ENCODE measurements around the gene MSANTD2. TPM values are rescaled to one million over a fixed set of nuclear protein-coding genes. Genes with fewer than 3 reads are reported as not detected.

Gene MSANTD2
- total and polyA plus RNA-seq, 2 of the 4 experiments (the other 2 are of a cell fraction): 5.0 to 6.0 TPM

- Histone ChIP-seq H2AFZ (replicated peaks; ENCODE audit: low read length, poor library complexity) (no peak overlapping the region), H3K4me1 (ENCODE audit: control insufficient read depth, insufficient read depth, low read length) (no peaks in the 10 kb centered on the region; the same call in 1 of the 2 replicates), H2BK120ac (ENCODE audit: low read depth, low read length) (no peak overlapping the region), H3K4me3 (ENCODE audit: insufficient read depth, low read depth, low read length) (no peak overlapping the region), H2BK5ac (ENCODE audit: low read depth, low read length, poor library complexity, severe bottlenecking) (no peak overlapping the region), H4K5ac (ENCODE audit: low read depth, low read length) (no peak overlapping the region), H2AK9ac (replicated peaks; ENCODE audit: low read depth, low read length, poor library complexity) (no peak overlapping the region), H3K27ac (ENCODE audit: insufficient read depth, low read length) (no peak overlapping the region), H3K9me3 (ENCODE audit: control insufficient read depth, insufficient read depth, low read length) (no peaks in the 10 kb centered on the region), H3K27me3 (ENCODE audit: control insufficient read depth, insufficient read depth, low read length) (peaks cover 78% of the 10 kb centered on the region), H3K36me3 (ENCODE audit: control insufficient read depth, insufficient read depth, low read length) (no peaks in the 10 kb centered on the region), H2BK20ac (ENCODE audit: low read depth, low read length) (no peak overlapping the region), H3K79me1 (ENCODE audit: low read depth in 1 of 2, low read length in 2 of 2) (no peaks in the 10 kb centered on the region), H2BK15ac (ENCODE audit: low read depth, low read length) (no peak overlapping the region), H3K23ac (ENCODE audit: low read depth, low read length) (no peak overlapping the region), H3K14ac (replicated peaks; ENCODE audit: low read depth, low read length) (no peak overlapping the region), H3K9ac (ENCODE audit: low read depth, low read length) (no peak overlapping the region), H4K20me1 (ENCODE audit: insufficient read depth, low read length) (no peaks in the 10 kb centered on the region), H3K9me1 (ENCODE audit: insufficient read depth, low read length) (no peaks in the 10 kb centered on the region; the same call in 1 of the 2 replicates), H3K4me2 (ENCODE audit: low read depth, low read length) (no peak overlapping the region), H3K4ac (ENCODE audit: low read depth, low read length) (no peak overlapping the region), H3K18ac (ENCODE audit: low read depth, low read length) (no peak overlapping the region), H4K91ac (ENCODE audit: insufficient read depth, low read depth, low read length) (no peak overlapping the region), H2AK5ac (ENCODE audit: low read depth, low read length) (no peak overlapping the region), H3K56ac (ENCODE audit: extremely low read depth, insufficient read depth, low read length) (no peak overlapping the region), H4K8ac (ENCODE audit: low read depth in 2 of 2, low read length in 2 of 2) (no peak overlapping the region)
- ChIA-PET CTCF (no interaction called here), POLR2A (ENCODE audit: unreplicated experiment) (no interaction called here)
- ATAC-seq (ENCODE audit: low read depth) (no peak), DNase-seq (no peak)
- intact Hi-C loops (cut with micrococcal nuclease): no loop called here
- in situ Hi-C loops (cut with MboI; ENCODE audit: low sequenced_read_pairs): no loop called here
- WGBS, 2 experiments (ENCODE audit: extremely low coverage in 2 of 2, insufficient read length in 1 of 2): no CpG with 5 or more reads among the region's 3 CpGs
- TF ChIP-seq MXI1 (IDR thresholded peaks at IDR 0.05; ENCODE audit: borderline replicate concordance, low read depth, low read length) (no peak), RFX5 (IDR thresholded peaks at IDR 0.05; ENCODE audit: low read depth, low read length) (no peak), POLR2A (IDR thresholded peaks at IDR 0.05; ENCODE audit: low read depth, low read length) (no peak), BHLHE40 (IDR thresholded peaks at IDR 0.05; ENCODE audit: low read depth, low read length) (no peak), SMC3 (IDR thresholded peaks at IDR 0.05; ENCODE audit: low read depth, low read length) (no peak), CHD1 (IDR thresholded peaks at IDR 0.05; ENCODE audit: low read depth, low read length) (no peak), CTCF (conservative IDR thresholded peaks at IDR 0.05; ENCODE audit: low read depth, low read length) (no peak)
- no TSS peak for BruUV-seq (replicated peaks)
- dilution Hi-C loops (cut with HindIII; ENCODE audit: low sequenced_read_pairs, unreplicated experiment): no loop called here
Measured at GRCh38 chr11:124841201-124841600, 41.0 kb upstream of the MSANTD2 start.
